ENCODE data around the gene IPCEF1.

Gene IPCEF1, protein sequence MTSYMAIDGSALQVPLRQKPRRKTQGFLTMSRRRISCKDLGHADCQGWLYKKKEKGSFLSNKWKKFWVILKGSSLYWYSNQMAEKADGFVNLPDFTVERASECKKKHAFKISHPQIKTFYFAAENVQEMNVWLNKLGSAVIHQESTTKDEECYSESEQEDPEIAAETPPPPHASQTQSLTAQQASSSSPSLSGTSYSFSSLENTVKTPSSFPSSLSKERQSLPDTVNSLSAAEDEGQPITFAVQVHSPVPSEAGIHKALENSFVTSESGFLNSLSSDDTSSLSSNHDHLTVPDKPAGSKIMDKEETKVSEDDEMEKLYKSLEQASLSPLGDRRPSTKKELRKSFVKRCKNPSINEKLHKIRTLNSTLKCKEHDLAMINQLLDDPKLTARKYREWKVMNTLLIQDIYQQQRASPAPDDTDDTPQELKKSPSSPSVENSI

DNA sequence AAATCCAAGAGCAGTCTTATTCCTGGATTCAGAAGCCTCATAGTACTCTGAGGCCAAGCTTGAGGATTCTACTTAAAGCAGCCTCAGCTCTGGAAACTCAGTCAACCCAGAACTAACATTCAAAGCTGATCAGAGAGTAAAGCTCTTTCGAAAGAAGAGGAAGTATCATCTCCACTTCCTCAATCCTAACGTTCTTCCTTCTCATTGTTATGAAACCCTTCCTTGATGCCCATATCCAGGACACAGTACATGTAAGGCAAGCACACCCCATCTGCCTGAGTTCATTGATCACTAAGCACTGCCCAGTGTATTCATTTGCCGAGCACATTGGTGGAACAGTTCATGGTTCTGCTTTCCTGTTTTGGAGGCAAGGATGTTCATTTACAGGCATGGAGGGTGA, at the start of gene IPCEF1:
Gene IPCEF1 (minus strand): TSS at position 114 of the 400 bp plus-strand sequence. CDS start 90,856 bp downstream, outside the sequence.
- no peak within 1 kb of the TSS for H3K4me3 Mint-ChIP-seq
- H3K27ac Mint-ChIP-seq = no peak within 1 kb of the TSS
- H3K4me1 Mint-ChIP-seq = peaks cover 76% of the 10 kb centered on the region
- DNase-seq (no peak), ATAC-seq (no peak)
- H3K27me3 Mint-ChIP-seq = peaks cover 11% of the 10 kb centered on the region
- no peaks in the 10 kb centered on the region for H3K36me3 Mint-ChIP-seq (ENCODE audit: low read depth)
- peaks cover 4% of the 10 kb centered on the region for H3K9me3 Mint-ChIP-seq

DNA sequence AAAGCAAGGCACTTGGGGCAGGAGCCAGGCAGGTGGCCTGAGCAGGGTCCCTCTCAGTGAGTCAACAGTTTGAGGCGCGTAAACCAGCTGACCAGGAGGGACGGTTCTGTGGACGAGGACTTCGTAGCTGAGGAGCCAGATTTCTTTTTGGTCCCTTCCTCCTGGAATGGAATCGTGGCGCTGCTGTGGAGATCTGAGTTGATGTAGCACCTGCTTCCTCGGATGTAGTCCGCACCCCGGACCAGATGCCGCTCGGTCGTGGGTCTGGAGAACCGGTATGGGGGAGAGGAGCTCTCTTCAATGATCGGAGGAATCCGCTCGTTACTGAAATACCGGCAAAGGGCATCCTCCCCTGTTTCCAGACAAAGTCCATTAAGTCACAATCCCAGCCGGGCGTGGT, 49.7 kb upstream of the IPCEF1 start:
- DNase-seq = no peak
- no peak for ATAC-seq
- Mint-ChIP-seq H3K9me3 (no peaks in the 10 kb centered on the region), H3K36me3 (ENCODE audit: low read depth) (no peaks in the 10 kb centered on the region), H3K4me1 (no peaks in the 10 kb centered on the region), H3K4me3 (no peak overlapping the region), H3K27ac (no peak overlapping the region), H3K27me3 (no peaks in the 10 kb centered on the region)

DNA sequence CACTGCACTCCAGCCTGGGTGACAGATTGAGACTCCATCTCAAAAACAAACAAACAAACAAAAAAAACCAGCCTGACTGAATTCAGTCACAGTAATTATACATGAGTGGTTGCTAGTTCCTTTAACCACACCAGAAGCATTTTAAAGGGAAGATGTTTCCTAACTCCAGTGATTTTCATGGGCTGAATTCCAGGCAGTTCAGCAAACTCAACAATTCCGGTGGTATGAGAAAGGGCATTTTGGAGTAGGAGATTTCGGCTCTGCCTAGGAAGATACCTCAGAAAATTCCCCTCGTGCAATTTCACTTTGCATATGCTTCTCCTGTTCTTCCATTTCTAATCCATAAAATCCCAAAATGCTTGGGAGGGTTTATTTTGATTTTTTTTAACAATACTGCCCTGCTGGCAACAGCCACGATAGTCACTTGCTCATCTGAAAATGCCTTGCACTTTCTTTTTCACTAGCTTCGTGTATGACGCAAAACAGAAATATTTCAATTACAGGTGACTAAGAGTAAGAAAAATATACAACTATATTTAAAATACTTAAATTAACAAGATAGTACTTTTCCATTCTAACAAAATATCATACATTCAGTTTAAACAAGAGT, 48.3 kb upstream of the IPCEF1 start:
- Mint-ChIP-seq H3K4me3 (no peak overlapping the region), H3K27ac (no peak overlapping the region), H3K36me3 (ENCODE audit: low read depth) (no peaks in the 10 kb centered on the region), H3K4me1 (no peaks in the 10 kb centered on the region), H3K9me3 (no peaks in the 10 kb centered on the region), H3K27me3 (no peaks in the 10 kb centered on the region)
- no peak for DNase-seq
- ATAC-seq = no peak

DNA sequence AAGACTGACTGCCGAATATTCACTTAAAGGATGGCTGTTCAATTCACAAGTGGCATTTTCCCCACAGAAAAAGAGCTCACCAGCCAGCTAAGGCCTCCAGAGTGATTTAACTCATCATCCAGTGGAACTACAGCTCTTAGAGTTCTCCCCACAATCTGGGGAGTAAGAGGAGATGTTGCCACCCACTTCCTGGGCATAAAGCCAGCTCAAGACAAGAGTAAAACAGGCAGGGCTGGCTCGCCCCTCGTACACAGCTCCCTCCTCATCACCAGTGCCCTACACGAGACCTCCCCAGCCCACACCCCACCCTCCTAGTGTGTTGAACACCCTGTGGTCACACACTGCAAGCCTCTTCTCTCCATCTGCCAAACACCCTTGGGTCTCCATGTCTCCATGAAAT, 47.2 kb upstream of the IPCEF1 start:
- Mint-ChIP-seq H3K4me3 (no peak overlapping the region), H3K27ac (no peak overlapping the region), H3K4me1 (no peaks in the 10 kb centered on the region), H3K9me3 (no peaks in the 10 kb centered on the region), H3K27me3 (no peaks in the 10 kb centered on the region), H3K36me3 (ENCODE audit: low read depth) (no peaks in the 10 kb centered on the region)
- no peak for DNase-seq
- ATAC-seq = no peak

DNA sequence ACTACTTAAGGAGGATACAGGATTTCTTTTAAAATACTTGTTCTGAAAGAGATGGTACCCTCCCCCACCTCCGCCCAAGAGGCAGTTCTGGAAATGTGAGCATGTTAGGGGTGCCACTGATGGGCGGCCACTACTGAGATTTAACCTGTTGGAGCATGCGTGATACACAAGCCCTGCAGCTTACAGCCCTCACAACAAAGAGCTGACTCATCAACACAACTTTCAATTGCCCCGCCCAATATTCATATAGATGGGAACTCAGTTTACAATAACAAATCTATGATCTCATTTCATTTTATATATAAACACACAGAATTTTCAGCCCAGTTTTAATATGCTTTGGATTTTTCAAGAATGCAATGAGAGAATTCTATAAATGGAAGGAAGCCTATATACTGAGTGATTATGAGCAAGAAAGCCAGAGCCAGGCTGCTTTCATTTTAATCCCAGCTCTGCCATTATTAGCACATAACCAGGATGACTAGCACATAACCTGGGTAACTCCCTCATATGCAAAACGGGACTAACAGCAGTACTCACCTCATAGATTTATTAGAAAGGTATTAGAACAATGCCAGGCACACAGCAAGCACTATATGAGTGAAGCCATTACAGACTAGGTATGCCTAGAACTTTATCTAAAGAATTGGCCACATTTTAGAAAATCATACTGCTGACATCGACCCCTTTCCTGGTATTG, 45.6 kb upstream of the IPCEF1 start:
- H3K9me3 Mint-ChIP-seq = no peaks in the 10 kb centered on the region
- ATAC-seq (no peak), DNase-seq (no peak)
- H3K4me3 Mint-ChIP-seq = no peak overlapping the region
- H3K4me1 Mint-ChIP-seq = no peaks in the 10 kb centered on the region
- no peak overlapping the region for H3K27ac Mint-ChIP-seq
- no peaks in the 10 kb centered on the region for H3K36me3 Mint-ChIP-seq (ENCODE audit: low read depth)
- H3K27me3 Mint-ChIP-seq = no peaks in the 10 kb centered on the region

DNA sequence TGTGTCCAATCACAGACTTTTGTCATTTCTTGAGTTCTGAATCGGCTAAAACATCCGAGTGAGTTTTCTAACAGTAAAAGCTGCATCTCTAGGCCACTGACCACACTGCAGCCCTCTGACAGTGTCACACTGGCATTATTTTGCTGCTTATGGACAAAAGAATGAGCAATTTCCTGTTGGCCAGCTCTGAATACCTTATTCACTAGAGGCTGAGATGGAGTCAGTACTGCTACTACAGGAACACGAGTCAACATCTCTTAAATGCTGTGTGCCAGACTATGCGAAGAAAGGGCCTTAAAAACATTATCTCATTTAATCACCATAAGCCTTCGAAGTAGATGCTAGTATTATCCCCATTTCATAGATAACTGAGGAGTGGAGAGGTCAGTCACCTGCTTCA, 42.5 kb upstream of the IPCEF1 start:
- H3K36me3 Mint-ChIP-seq (ENCODE audit: low read depth) = no peaks in the 10 kb centered on the region
- DNase-seq (no peak), ATAC-seq (no peak)
- H3K4me1 Mint-ChIP-seq = no peaks in the 10 kb centered on the region
- H3K4me3 Mint-ChIP-seq = no peak overlapping the region
- no peaks in the 10 kb centered on the region for H3K27me3 Mint-ChIP-seq
- no peaks in the 10 kb centered on the region for H3K9me3 Mint-ChIP-seq
- H3K27ac Mint-ChIP-seq = no peak overlapping the region

DNA sequence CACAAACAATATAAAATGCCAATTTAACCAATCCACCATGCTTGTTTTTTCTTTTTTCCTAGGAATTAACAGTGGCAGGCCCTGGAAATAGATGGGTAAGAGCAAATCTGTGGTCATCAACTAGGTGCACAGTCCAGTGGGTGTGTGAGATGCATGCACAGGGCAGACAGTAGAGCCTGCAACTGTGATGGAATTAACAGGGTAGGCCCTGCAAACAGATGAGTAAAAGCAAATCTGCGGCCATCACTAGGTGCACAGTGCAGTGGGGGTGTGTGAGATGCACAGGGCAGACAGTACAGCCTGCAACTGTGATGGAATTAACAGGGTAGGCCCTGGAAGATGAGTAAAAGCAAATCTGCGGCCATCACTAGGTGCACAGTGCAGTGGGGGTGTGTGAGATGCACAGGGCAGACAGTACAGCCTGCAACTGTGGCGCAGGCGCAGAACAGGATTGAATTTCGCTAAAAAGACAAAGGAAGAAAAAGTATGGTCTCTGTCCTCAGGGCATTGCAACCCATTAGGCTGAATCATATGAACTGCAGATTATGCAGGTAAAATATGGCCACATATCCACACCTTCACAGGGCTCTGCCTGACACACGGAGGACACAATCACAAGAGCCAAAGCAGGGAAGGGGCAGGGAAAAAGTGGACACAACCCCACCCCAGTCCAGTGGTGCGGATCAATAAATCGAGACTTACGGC, 41.0 kb upstream of the IPCEF1 start:
- no peak for DNase-seq
- H3K27me3 Mint-ChIP-seq = no peaks in the 10 kb centered on the region
- H3K9me3 Mint-ChIP-seq = no peaks in the 10 kb centered on the region
- H3K4me1 Mint-ChIP-seq = no peaks in the 10 kb centered on the region
- no peaks in the 10 kb centered on the region for H3K36me3 Mint-ChIP-seq (ENCODE audit: low read depth)
- no peak overlapping the region for H3K4me3 Mint-ChIP-seq
- no peak for ATAC-seq
- H3K27ac Mint-ChIP-seq = no peak overlapping the region

DNA sequence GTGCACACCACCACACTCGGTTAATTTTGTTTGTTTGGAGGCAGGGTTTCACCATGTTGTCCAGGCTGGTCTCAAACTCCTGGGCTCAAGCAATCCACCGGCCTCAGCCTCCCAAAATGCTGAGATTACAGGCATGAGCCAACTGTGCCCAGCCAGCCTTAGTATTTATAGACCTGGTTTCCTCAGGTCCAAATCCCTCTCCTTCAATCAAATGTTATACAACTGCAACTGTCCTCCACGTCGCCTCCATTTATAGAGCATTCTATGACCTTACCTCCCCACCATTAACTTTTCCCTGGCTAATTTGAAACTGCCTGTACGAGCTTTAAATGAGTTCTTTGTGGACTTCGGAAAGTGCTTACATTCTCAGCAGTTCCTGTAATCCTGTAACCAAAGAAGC, 39.3 kb upstream of the IPCEF1 start:
- H3K9me3 Mint-ChIP-seq = no peaks in the 10 kb centered on the region
- no peak overlapping the region for H3K4me3 Mint-ChIP-seq
- H3K36me3 Mint-ChIP-seq (ENCODE audit: low read depth) = no peaks in the 10 kb centered on the region
- no peak for ATAC-seq
- H3K27ac Mint-ChIP-seq = no peak overlapping the region
- no peaks in the 10 kb centered on the region for H3K27me3 Mint-ChIP-seq
- DNase-seq = no peak
- no peaks in the 10 kb centered on the region for H3K4me1 Mint-ChIP-seq

DNA sequence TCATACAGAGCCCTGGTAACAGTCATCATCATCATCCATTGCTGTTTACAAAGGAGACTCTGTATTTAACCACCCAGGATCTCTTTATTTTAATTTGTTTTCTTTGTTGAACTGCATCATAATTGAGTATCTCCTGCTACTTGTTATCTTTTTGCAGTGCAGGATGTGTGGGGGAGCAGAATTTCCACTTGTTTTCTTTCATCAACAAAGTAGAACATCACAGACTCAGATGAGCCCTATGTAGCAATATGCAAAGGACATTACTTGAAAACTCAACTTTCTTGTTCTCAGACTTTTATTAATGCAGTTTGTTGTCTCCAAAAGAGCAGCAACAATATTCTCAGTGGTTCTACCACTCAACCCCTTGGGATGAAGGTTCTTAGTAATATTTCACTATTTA, 38.7 kb upstream of the IPCEF1 start:
- DNase-seq = no peak
- H3K36me3 Mint-ChIP-seq (ENCODE audit: low read depth) = no peaks in the 10 kb centered on the region
- no peak overlapping the region for H3K27ac Mint-ChIP-seq
- H3K9me3 Mint-ChIP-seq = no peaks in the 10 kb centered on the region
- no peaks in the 10 kb centered on the region for H3K27me3 Mint-ChIP-seq
- H3K4me3 Mint-ChIP-seq = no peak overlapping the region
- no peak for ATAC-seq
- no peaks in the 10 kb centered on the region for H3K4me1 Mint-ChIP-seq

DNA sequence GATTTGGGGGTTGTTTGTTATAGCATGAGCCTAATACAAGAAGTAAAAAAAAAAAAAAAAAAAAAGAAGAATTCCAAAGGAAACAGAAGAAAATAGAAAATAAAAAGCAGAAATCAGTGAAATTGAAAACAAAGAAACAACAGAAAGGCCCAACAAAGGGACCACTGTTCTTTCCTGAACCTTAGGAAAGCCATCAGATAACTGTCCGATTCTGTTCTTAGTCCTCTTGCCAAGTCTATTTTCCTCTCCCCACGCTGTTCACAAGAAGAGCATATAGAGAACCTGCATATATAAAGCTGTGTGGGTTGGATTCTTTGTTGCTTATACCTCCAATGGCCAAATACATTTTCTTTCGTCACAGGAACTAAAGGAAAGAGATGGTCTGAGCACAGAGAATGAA, 38.0 kb upstream of the IPCEF1 start:
- H3K9me3 Mint-ChIP-seq = no peaks in the 10 kb centered on the region
- H3K27ac Mint-ChIP-seq = no peak overlapping the region
- H3K36me3 Mint-ChIP-seq (ENCODE audit: low read depth) = no peaks in the 10 kb centered on the region
- H3K4me1 Mint-ChIP-seq = no peaks in the 10 kb centered on the region
- no peak for ATAC-seq
- no peak for DNase-seq
- H3K27me3 Mint-ChIP-seq = peaks cover 4% of the 10 kb centered on the region
- no peak overlapping the region for H3K4me3 Mint-ChIP-seq

DNA sequence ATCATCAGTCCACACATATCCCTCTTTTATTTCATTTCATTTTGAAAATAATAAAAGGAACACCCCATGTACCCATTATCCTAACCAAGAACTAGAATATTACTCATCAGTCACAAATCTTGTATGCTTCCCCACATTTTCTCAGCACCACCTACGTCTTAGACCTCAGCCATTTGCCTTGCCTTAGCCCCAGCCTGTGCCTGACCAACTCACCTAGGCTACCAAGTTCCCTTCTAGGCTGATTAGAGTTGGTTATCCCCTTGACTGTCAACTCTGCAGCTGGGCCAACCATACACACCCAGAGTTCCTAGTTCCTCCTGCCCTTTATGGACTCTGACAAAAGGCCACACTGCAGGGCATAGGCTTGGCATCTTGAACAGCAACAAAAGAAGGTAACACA, 33.4 kb upstream of the IPCEF1 start:
- peaks cover 12% of the 10 kb centered on the region for H3K27me3 Mint-ChIP-seq
- no peak overlapping the region for H3K27ac Mint-ChIP-seq
- no peaks in the 10 kb centered on the region for H3K36me3 Mint-ChIP-seq (ENCODE audit: low read depth)
- ATAC-seq (no peak), DNase-seq (no peak)
- H3K9me3 Mint-ChIP-seq = no peaks in the 10 kb centered on the region
- H3K4me1 Mint-ChIP-seq = no peaks in the 10 kb centered on the region
- no peak overlapping the region for H3K4me3 Mint-ChIP-seq

DNA sequence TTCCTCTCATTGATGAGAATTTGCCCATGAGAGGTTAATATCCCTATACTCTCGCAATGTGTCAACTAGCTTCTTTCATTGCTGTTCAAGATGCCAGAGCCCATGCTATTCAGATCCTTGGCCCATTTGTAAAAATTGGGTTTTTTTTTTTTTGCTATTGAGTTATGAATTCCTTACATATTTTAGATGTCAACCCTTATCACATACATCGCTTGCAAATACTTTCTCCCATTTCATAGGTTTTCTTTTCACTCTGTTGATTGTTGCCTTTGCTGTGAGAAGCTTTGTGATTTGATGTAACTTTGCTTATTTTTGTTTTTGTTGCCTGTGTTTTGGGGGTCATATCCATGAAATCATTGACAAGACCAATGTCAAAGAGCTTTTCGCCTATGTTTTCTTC, 32.2 kb upstream of the IPCEF1 start:
- no peaks in the 10 kb centered on the region for H3K9me3 Mint-ChIP-seq
- no peak overlapping the region for H3K4me3 Mint-ChIP-seq
- peaks cover 13% of the 10 kb centered on the region for H3K27me3 Mint-ChIP-seq
- no peaks in the 10 kb centered on the region for H3K36me3 Mint-ChIP-seq (ENCODE audit: low read depth)
- DNase-seq = no peak
- no peak overlapping the region for H3K27ac Mint-ChIP-seq
- no peaks in the 10 kb centered on the region for H3K4me1 Mint-ChIP-seq
- ATAC-seq = no peak

DNA sequence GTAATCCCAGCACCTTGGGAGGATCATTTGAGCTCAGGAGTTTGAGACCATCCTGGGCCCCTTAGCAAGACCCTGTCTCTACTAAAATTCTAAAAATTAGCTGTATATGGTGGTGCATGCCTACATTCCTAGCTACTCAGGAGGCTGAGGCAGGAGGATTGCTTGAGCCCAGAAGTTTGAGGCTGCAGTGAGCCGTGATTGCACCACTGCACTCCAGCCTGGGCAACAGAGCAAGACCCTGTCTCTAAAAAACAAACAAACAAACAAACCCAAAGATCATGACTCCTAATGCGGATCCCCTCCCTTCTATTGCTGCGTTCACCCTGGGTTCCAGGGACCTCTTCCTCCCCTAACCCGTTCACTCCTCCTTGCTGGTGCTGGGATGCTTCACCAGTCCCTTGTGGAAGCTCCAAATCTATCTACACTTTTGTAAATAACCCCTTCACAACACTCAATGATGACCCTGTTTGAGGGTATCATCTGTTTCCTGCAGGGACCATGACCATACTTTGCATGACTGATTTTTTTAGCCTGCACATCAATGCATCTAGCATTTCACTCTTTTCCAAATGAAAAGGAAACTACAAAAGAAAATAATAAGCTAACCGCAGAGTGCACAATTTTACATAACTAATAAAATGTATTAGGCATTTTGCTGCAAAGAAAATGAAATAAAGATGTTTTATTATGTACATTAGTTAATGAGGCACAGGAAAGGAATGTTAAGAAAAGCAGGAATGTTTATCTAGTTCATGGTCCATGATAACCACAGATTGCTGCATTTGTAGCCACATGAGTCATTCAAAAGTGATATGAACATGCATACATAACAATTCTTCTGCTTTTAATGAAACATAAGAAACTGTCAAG, 30.5 kb upstream of the IPCEF1 start:
- Mint-ChIP-seq H3K4me1 (no peaks in the 10 kb centered on the region), H3K27ac (no peak overlapping the region), H3K9me3 (no peaks in the 10 kb centered on the region), H3K36me3 (ENCODE audit: low read depth) (no peaks in the 10 kb centered on the region), H3K4me3 (no peak overlapping the region), H3K27me3 (peaks cover 13% of the 10 kb centered on the region)
- ATAC-seq = no peak
- DNase-seq = no peak

DNA sequence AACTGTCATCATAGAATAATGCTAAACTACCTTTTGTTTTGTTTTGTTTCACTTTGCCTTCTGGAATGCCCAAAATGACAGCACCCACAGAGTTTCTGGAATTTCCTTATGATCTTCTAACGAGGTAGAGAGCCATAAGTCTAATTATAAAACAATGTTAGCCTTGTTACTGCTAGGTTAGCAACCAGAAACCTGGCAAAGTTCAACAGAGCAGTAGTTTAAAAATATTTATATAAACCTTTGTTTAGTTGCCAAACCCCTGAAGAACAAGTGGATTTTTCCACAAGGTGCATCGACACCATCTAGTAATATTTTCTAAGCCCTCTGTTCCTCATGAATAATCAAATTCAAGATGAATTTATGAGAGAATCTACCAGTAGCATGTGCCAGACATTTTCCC, 27.6 kb upstream of the IPCEF1 start:
- Mint-ChIP-seq H3K9me3 (no peaks in the 10 kb centered on the region), H3K36me3 (ENCODE audit: low read depth) (no peaks in the 10 kb centered on the region), H3K4me1 (no peaks in the 10 kb centered on the region), H3K4me3 (no peak overlapping the region), H3K27ac (no peak overlapping the region), H3K27me3 (peaks cover 9% of the 10 kb centered on the region)
- ATAC-seq = no peak
- DNase-seq = no peak
